GM21619 (cell line): ENCODE measurements around the gene PRICKLE2.

Experiments
- ATAC-seq: cut with Tn5 transposase; IDR thresholded peaks from one replicate; pipeline ENCODE4 v1.9.1; 2021; ENCODE audit not compliant: unreplicated experiment

PRICKLE2 gene

GRCh38 chr3:64254443-64254842 is 29.2 kb upstream of the PRICKLE2 start:
- ATAC-seq = no peak

- no peak for ATAC-seq
These were observed 28.4 kb upstream of the PRICKLE2 start for GRCh38 chr3:64253689-64254088.

- ATAC-seq = no peak
These were observed 25.8 kb upstream of the PRICKLE2 start for GRCh38 chr3:64251019-64251418.

- peak; percentile 51 for ATAC-seq
These were observed 22.9 kb upstream of the PRICKLE2 start for GRCh38 chr3:64247991-64248646.

- no peak for ATAC-seq
These were observed 19.0 kb upstream of the PRICKLE2 start for GRCh38 chr3:64244011-64244942.

- ATAC-seq = no peak
These were observed 17.2 kb upstream of the PRICKLE2 start for GRCh38 chr3:64242435-64242834.

- ATAC-seq = no peak
These were observed 15.7 kb upstream of the PRICKLE2 start for GRCh38 chr3:64240959-64241358.

- no peak for ATAC-seq
These were observed 15.1 kb upstream of the PRICKLE2 start for GRCh38 chr3:64240396-64240795.

GRCh38 chr3:64239841-64240240 is 14.6 kb upstream of the PRICKLE2 start:
- ATAC-seq = no peak

- ATAC-seq = no peak
These were observed 13.9 kb upstream of the PRICKLE2 start for GRCh38 chr3:64238971-64239667.

GRCh38 chr3:64237083-64237482 is 11.8 kb upstream of the PRICKLE2 start:
- no peak for ATAC-seq

GRCh38 chr3:64235605-64236004 is 10.3 kb upstream of the PRICKLE2 start:
- ATAC-seq = no peak

GRCh38 chr3:64234571-64234970 is 9.3 kb upstream of the PRICKLE2 start:
- ATAC-seq = no peak

- ATAC-seq = no peak
These were observed 7.6 kb upstream of the PRICKLE2 start for GRCh38 chr3:64232821-64233220.

- no peak for ATAC-seq
These were observed 4.6 kb upstream of the PRICKLE2 start for GRCh38 chr3:64229903-64230302.

GRCh38 chr3:64228110-64228509 is 2.8 kb upstream of the PRICKLE2 start:
- ATAC-seq = no peak

GRCh38 chr3:64226730-64227129 is 1.5 kb upstream of the PRICKLE2 start:
- ATAC-seq = no peak

- ATAC-seq = no peak
These were observed 631 bp upstream of the PRICKLE2 start for GRCh38 chr3:64225695-64226499.

GRCh38 chr3:64223791-64224745 is 1.2 kb downstream of the PRICKLE2 start:
- no peak for ATAC-seq
